Activated T-cell treated with anti-CD3 and anti-CD28 coated beads for 4 hours (primary cell): ENCODE data around the gene CEACAM6.
"Not testable (repeated sequence)": the region's sequence is repeated elsewhere in the genome, so short reads cannot be mapped to it uniquely, and the experiment has no call there.

ENCODE experiments used
- DNase-seq: peaks from one replicate; pipeline ENCODE4 v3.0.0-alpha.2; 2020

The CEACAM6 gene

DNA sequence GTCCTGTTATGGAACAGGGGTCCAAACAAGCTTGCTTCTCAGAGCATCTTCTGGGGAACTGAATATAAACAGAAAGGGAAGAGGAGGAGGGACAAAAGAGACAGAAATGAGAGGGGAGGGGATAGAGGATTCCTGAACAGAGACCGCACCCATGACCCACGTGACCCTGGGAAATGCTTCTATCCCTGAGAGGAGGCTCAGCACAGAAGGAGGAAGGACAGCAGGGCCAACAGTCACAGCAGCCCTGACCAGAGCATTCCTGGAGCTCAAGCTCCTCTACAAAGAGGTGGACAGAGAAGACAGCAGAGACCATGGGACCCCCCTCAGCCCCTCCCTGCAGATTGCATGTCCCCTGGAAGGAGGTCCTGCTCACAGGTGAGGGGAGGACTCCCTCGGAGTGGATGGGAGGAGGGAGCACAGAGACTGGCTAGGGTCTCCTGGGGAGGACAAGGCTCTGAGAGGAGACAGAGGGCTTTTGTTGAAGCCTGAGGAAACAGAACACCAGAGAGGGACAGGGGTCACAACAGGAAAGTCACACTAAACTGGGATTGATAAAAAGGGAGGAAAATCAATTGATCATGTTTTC lies at the start of gene CEACAM6:
TSS of gene CEACAM6 (plus strand) at position 203 of the 586 bp plus-strand sequence. CDS start at position 312, 109 bp downstream.
- no peak for DNase-seq

DNA sequence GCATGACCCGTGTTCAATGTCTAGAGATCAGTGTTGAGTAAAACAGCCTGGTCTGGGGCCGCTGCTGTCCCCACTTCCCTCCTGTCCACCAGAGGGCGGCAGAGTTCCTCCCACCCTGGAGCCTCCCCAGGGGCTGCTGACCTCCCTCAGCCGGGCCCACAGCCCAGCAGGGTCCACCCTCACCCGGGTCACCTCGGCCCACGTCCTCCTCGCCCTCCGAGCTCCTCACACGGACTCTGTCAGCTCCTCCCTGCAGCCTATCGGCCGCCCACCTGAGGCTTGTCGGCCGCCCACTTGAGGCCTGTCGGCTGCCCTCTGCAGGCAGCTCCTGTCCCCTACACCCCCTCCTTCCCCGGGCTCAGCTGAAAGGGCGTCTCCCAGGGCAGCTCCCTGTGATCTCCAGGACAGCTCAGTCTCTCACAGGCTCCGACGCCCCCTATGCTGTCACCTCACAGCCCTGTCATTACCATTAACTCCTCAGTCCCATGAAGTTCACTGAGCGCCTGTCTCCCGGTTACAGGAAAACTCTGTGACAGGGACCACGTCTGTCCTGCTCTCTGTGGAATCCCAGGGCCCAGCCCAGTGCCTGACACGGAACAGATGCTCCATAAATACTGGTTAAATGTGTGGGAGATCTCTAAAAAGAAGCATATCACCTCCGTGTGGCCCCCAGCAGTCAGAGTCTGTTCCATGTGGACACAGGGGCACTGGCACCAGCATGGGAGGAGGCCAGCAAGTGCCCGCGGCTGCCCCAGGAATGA lies 48.4 kb upstream of the CEACAM6 start:
- DNase-seq = peak; percentile 50

DNA sequence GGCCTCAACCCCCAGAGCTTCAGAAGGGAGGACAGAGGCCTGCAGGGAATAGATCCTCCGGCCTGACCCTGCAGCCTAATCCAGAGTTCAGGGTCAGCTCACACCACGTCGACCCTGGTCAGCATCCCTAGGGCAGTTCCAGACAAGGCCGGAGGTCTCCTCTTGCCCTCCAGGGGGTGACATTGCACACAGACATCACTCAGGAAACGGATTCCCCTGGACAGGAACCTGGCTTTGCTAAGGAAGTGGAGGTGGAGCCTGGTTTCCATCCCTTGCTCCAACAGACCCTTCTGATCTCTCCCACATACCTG lies 47.9 kb upstream of the CEACAM6 start:
- DNase-seq = no peak

DNA sequence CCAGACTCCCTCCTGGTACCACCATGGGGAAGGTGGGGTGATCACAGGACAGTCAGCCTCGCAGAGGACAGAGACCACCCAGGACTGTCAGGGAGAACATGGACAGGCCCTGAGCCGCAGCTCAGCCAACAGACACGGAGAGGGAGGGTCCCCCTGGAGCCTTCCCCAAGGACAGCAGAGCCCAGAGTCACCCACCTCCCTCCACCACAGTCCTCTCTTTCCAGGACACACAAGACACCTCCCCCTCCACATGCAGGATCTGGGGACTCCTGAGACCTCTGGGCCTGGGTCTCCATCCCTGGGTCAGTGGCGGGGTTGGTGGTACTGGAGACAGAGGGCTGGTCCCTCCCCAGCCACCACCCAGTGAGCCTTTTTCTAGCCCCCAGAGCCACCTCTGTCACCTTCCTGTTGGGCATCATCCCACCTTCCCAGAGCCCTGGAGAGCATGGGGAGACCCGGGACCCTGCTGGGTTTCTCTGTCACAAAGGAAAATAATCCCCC lies 47.4 kb upstream of the CEACAM6 start:
- DNase-seq = no peak

DNA sequence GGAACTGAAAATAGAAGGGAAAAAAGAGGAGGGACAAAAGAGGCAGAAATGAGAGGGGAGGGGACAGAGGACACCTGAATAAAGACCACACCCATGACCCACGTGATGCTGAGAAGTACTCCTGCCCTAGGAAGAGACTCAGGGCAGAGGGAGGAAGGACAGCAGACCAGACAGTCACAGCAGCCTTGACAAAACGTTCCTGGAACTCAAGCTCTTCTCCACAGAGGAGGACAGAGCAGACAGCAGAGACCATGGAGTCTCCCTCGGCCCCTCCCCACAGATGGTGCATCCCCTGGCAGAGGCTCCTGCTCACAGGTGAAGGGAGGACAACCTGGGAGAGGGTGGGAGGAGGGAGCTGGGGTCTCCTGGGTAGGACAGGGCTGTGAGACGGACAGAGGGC lies 46.8 kb upstream of the CEACAM6 start, which contains the start of gene CEACAM5:
TSS of gene CEACAM5 (plus strand) at position 146 of the 400 bp plus-strand sequence. CDS start at position 252, 106 bp downstream.
- no peak for DNase-seq

DNA sequence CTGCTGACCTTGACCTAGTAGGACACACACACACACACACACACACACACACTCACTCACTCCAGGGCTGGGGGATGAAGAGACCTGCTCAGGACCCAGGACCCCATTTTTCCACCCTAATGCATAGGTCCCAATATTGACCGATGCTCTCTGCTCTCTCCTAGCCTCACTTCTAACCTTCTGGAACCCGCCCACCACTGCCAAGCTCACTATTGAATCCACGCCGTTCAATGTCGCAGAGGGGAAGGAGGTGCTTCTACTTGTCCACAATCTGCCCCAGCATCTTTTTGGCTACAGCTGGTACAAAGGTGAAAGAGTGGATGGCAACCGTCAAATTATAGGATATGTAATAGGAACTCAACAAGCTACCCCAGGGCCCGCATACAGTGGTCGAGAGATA lies 45.8 kb upstream of the CEACAM6 start:
- not testable (repeated sequence) for DNase-seq

DNA sequence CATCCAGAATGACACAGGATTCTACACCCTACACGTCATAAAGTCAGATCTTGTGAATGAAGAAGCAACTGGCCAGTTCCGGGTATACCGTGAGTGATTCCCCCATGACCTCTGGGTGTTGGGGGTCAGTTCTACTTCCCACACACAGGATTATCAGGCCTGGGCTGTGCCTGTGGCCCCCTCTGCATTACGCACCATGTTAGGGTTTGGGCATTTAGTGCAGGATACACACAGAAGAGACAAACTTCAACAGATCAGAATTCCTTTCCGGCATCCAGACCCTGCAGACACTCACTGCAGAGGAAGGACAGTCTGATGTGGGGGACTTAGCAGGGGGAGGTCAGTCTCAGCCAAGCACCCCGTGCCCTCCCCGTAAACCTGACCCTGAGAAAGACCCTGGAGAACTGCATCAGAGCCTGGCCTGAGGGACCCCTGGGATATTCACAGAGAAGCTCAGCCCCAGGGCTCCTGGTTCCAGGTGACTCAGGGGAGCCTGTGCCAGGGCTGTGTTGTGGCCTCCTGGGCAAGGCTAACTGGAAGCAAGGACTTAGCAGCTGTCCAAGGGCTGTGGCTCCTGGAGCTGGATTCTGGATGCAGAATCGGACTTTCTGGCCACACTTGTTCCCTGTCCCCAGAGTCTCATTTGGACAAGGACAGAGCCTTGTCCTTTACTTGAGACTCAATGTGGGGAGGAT lies 45.2 kb upstream of the CEACAM6 start:
- no peak for DNase-seq

DNA sequence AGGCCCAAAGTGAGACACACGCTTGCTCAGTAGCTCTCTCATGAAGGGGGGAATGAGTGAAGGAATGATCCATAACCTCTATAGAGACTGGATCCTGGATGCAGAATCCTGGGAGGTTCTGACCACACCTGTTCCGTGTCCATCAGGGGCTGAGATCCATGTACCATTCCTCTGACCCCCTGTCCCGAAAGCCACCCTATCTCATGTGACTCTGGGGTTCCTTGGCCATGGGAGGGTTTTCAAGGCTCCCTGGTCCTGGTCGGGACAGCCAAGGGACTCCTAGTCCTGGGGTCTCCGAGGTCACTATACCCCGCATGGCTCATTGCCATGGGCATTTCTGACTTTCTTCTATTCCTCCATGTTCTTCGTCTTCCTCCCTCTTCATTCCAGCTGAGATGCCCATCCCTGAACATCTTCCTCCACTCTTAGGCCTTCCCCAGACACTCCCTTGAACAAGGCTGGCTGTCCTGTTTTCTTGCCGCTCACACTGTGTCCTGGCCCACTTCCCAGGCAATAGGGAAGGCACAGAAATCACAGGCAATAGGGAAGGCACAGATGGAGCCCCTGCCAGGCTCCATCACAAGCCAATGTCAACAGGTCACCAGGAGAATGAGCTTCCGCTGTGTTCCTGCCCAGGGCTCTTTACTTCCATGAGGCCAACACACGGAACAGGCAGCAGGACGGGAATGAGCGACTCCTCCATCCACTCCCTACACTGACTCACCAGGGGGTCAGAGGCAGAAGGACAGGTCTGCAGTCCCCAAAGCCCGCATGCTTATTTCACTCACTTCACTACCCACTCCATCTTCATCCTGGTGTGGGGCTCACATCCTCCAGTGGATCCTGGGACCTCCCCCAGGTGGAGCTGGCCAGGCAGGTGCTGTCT lies 43.7 kb upstream of the CEACAM6 start:
- no peak for DNase-seq

DNA sequence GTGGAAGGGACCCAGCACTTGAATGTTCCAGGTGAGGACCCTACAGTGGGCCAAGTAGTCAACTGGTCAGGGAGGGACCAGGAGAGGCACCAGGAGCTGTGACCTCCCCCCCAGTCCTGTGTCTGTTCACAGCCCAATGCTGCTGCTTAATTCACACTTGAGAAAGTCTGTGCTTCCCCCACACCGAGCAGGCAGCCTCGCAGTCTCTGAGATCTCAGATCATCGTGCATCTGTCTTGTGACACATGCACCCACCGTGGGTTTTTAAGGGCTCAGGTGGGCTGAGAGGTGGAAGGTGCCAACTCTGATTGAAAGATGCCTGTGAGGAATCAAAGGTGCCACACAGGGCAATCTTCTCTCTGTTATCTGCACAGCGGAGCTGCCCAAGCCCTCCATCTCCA lies 40.7 kb upstream of the CEACAM6 start:
- no peak for DNase-seq

DNA sequence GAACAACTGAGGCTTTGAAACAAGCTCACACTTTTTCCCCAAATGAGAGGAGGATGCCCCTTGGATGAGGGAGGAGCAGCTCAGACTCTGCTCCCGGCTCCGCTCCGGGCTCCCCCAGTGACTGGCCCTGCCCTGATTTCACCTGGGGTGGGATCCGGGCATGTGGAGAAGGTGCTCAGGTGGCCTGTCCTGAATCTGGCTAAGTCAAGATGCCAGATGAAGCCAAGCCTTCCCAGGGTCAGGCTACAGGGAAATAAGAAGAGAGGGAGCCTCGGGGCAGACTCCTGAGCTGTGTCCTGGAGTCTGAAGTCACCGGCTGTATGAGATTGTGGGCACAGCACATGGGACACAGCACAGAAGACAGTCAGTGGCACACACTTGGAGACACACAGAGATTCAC lies 36.6 kb upstream of the CEACAM6 start:
- DNase-seq = no peak

DNA sequence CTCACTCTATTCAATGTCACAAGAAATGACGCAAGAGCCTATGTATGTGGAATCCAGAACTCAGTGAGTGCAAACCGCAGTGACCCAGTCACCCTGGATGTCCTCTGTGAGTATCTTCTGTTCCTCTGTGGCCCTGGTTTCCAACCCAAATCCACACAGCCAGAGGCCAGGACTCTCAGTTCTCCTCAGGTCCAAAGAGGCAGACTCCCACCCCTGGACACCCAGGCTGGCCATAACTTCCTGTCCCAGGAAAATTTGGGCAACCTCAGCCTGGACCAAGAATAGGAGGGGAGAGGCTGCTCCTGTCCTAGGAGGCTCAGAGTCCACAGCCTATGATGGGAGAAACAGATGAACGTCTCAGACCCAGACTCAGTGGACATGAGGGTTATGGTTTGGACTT lies 35.2 kb upstream of the CEACAM6 start:
- DNase-seq = no peak

DNA sequence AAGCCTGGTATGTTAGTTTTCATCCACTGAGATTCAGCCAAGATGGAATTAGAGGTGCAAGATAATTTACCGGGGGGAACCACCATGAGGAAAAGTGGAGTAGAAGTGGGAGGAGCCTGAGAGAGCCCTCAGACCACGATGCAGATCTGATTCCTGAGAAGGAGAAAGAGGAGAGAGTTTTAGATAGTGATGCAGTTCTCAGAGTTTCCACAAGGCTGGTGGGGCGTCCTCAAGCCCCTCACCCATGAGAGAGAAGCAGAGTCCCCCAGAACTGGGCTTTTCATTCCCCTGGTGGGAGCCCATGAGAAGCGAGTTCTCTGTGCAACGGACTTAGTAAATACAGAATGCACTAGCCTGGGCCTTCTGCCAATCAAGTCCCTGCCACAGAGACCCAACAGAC lies 28.8 kb upstream of the CEACAM6 start:
- no peak for DNase-seq

DNA sequence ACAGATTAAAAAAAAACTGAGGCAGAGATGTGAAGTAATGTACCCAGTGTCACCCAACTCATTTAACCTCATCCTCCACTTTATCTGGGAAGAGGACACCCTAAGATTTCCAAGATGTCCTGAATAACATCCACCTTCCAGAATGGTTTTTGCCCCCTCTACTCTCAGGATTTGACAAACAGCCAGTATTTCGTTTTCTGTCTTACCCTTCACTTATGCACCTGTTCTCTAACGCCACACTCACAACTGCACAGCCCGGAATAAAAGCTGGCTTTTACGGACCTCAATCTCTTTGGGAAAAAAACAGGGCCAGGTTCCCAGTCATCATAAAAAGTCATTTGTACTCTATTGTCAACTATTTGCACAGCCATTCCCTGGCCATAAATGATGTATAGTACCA lies 21.2 kb upstream of the CEACAM6 start:
- DNase-seq = no peak

DNA sequence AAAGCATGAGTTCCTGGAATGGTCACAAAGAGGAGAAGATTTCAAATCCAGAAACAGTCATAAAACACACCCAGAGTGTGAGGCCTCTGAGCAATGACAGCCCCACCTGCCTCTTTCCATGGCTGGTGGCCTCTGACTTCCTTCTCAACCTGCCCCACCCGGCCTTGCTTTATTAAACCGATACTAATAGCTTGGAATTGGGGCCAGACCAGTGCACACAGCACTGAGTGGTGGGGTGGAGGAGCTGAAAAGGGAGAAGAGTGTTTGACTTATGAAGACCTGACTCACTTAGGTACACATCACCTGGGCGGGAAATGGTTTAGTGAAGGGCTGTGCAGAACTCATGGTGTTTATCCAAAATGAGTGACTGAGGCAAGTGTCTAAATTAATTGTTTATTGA lies 20.7 kb upstream of the CEACAM6 start:
- no peak for DNase-seq

DNA sequence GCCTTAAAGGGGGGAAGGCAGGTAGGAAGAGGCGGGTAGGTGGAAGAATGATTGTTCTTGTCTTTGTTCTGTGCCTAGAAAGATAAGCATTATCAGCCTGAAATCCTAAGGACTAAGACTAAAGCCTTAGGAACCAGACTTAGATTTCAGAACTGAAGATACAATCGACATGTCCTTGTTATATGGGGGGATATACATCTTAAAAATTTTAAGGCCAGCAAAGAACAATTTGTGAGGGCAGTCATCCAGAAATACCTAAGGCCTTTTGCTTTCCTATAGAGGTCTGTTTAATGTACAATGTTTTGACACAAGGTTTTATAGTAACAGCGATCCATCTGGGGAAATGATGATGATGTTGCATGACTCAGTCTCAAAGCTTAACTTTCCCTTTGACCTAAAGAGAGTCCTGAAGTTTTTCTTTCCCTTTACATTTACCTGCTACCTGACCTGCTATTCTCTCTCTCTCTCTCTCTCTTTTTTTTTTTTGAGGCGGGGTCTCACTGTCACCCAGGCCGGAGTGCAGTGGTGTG lies 20.2 kb upstream of the CEACAM6 start:
- no peak for DNase-seq

DNA sequence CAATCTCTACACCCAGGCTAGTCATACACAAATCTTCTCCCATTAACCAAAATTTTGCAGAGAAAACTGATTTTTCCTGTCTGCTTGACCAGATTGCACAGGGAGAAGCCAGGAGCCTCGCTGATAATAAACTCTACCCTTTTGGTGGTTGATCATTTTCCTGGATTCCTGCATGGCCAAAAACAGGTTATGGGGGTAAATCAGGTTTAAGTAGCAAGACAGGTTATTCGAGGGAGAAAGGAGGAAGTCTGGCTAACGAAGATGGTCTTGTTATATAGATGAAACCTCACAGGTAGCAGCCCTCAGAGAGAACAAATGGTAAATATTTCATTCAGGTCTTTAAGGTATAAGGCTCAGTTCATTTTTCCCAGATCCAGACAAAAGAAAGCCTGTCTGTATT lies 16.0 kb upstream of the CEACAM6 start:
- no peak for DNase-seq

DNA sequence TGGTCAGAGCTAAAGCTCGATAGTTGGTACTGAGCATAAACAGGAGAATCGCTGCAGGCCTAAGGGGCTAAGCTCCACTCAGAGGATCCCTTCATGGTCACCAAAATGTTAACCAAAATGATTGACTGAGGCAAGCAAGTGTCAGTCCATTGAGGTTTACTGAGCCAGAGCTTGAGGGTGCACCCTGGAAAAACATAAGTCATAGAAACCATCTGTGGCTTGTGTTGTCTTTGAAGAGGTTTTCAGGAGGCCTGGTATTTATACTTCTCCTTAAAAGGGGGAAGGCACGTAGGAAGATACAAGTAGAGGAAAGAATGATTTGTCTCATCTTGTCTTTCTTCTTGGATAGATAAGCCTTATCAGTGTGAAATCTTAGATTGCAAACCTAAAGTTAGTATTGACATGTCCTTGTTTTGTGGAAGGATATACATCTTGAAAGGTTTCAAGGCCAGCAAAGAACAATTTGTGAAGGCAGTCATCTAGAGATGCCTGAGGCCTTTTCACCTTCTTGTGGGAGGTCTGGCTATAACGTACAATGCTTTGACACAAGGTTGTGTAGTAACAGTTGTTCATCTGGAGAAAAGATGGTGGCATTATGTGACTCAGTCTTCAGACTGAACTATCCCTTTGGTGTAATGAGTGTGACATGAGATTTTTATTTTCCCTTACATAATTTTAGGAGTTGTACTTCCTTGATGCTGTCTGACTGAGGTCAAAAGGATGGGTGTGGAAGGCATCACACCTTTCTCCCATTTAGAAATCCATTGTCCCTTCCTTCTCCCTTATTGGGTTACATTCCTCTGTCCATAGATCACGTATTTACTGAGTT lies 14.7 kb upstream of the CEACAM6 start:
- no peak for DNase-seq

DNA sequence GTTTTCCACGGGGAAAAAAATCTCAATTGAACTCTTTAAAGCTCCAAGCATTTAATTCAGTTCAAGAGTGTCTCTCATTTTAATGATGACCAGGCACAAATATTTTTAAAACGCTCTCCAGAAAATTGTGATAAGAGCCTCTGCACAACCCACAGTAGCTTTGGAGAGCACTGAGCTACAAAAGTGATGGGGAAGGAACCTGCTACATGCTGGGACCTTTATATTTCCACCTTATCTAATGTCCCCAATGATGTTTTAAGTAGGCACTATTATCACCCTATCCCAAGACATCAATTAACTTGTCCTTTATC lies 14.1 kb upstream of the CEACAM6 start:
- DNase-seq = no peak

DNA sequence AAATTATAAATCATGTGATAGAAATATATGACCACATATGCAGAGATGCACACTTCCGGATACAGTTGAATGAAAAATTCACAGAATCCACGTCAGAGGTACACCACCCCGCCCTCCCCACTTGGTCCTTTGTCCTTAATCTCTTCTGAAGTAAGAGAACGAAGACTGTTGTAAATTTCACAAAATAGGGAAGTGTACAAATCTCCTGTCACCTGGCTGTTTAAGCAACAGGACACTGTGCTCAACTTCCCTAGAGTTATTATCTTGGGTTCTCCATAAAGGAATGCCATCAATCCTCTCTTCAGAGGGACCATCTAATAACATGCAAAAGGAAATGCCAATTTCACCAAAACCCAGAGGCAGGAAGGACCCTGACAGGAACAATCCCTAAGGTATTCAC lies 10.5 kb upstream of the CEACAM6 start:
- no peak for DNase-seq

DNA sequence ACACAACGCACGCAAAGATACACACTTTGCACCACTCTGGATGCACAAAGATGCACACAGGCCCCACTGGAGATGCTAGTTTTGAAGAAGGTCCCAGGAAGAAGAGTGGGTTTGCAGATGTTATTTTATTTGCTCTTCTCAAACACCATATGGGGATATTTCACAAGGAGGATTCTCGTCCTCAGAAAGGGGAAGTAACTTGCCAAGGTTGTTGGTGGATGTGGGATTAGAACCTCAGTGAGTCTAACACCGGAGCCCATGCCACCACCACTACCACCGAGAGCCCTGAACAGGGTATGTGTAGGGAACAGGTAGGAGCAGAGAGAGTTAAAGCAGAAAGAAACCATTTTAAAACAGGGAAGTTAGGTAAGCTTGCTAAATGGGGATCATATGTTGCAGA lies 9.6 kb upstream of the CEACAM6 start:
- DNase-seq = no peak

DNA sequence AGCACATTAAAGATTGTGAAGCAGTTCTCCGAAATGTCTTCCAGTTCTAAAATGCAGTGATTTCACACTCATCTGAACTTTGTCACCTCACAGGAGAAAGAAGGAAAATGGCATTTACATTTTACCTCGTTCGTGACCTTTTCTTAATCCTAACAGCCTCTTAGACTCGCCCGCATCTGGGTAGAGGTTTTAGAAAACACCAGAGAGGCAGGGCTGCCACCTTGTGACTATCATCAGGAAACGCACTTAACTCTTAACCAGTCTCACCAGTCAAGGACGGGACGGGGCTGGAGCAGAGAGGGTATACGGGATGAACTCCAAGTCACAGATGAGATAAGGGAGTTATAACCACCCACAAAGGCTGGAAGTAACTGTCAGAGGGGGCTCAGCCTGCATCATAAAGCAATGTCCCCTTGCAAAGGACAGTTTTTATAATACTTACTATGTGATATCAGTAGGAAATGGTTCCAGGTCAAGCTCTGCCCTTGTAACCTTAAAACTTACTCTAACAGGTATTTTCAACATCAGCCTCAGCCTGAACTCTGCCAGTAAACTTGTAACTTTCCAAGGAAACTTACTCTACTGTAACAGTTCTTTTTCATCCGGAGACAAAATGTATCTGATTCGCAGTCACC lies 8.6 kb upstream of the CEACAM6 start:
- peak; percentile 34 for DNase-seq

DNA sequence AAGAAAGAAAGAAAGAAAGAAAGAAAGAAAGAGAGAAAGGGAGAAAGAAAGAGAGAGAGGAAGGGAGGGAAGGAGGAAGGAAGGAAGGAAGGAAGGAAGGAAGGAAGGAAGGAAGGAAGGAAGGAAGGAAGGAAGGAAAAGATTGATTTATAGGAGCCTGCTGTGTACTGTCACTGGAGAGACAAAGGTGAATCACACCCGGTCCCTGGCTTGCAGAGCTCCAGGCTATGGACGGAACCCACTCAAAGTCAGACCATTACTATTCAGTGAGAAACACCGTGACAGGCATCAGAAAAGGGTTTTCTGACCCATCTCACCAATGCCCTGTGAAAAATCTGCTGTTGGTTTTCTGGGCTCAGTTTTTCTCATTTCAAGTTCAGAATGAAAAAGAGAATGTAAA lies 7.3 kb upstream of the CEACAM6 start:
- DNase-seq = no peak
